Ishikawa (cell line): Measurements from ENCODE around the gene FNDC8.

Experiments used
- CEBPB ChIP-seq: IDR thresholded peaks from 2 replicates; pipeline ENCODE4 v1.6.1; 2012
- CREB1 ChIP-seq: IDR thresholded peaks from 2 replicates; pipeline ENCODE4 v1.6.1; 2012; ENCODE audit warnings: low read depth
- EGR1 ChIP-seq: IDR thresholded peaks from 2 replicates; pipeline ENCODE4 v1.6.1; 2012
- EP300 ChIP-seq: IDR thresholded peaks from 2 replicates; pipeline ENCODE4 v1.6.1; 2012; ENCODE audit warnings: borderline replicate concordance
- FOXM1 ChIP-seq: IDR thresholded peaks from 2 replicates; pipeline ENCODE4 v1.6.1; 2012; ENCODE audit warnings: low read depth, borderline replicate concordance
- NFIC ChIP-seq: IDR thresholded peaks from 2 replicates; pipeline ENCODE4 v1.6.1; 2012
- RAD21 ChIP-seq: IDR thresholded peaks from 2 replicates; pipeline ENCODE4 v1.6.1; 2012; ENCODE audit warnings: low read depth
- TAF1 ChIP-seq: IDR thresholded peaks from 2 replicates; pipeline ENCODE4 v1.6.1; 2012; ENCODE audit warnings: low read depth, mild to moderate bottlenecking
- TCF12 ChIP-seq: IDR thresholded peaks from 2 replicates; pipeline ENCODE4 v1.6.1; 2012; ENCODE audit warnings: low read depth
- TEAD4 ChIP-seq: IDR thresholded peaks from 2 replicates; pipeline ENCODE4 v1.6.1; 2012
- YY1 ChIP-seq: IDR thresholded peaks from 2 replicates; pipeline ENCODE4 v1.6.1; 2012; ENCODE audit warnings: low read depth
- ZBTB7A ChIP-seq: IDR thresholded peaks from 2 replicates; pipeline ENCODE4 v1.6.1; 2012; ENCODE audit warnings: low read depth
- TF ChIP-seq, protein P1 (sequence below): IDR thresholded peaks from 2 replicates; pipeline ENCODE4 v1.6.1; 2012; ENCODE audit warnings: low read depth, mild to moderate bottlenecking
- TF ChIP-seq, protein P2 (sequence below): IDR thresholded peaks from 2 replicates; pipeline ENCODE4 v1.6.1; 2012
- TF ChIP-seq, protein P3 (sequence below): IDR thresholded peaks from 2 replicates; pipeline ENCODE4 v1.6.1; 2012

The FNDC8 gene

DNA sequence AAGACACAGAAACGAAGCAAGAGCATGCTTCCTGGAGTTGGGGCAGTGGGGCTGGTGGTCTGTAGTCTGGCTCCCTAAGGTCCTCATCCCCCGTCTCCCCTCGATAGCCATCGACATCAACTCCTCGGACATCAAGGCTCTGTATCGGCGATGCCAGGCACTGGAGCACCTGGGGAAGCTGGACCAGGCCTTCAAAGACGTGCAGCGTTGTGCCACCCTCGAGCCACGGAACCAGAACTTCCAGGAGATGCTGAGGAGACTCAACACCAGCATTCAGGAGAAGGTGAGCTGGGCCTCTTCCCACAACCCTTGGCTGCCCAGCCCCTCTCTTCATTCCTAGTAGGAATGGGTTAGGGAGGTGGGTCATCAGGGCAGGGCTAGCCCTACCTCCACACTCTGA lies 28.5 kb downstream of the FNDC8 start:
- no peak for TF ChIP-seq TAF1
- TF ChIP-seq EP300, result no peak
- TF ChIP-seq, protein P1, sequence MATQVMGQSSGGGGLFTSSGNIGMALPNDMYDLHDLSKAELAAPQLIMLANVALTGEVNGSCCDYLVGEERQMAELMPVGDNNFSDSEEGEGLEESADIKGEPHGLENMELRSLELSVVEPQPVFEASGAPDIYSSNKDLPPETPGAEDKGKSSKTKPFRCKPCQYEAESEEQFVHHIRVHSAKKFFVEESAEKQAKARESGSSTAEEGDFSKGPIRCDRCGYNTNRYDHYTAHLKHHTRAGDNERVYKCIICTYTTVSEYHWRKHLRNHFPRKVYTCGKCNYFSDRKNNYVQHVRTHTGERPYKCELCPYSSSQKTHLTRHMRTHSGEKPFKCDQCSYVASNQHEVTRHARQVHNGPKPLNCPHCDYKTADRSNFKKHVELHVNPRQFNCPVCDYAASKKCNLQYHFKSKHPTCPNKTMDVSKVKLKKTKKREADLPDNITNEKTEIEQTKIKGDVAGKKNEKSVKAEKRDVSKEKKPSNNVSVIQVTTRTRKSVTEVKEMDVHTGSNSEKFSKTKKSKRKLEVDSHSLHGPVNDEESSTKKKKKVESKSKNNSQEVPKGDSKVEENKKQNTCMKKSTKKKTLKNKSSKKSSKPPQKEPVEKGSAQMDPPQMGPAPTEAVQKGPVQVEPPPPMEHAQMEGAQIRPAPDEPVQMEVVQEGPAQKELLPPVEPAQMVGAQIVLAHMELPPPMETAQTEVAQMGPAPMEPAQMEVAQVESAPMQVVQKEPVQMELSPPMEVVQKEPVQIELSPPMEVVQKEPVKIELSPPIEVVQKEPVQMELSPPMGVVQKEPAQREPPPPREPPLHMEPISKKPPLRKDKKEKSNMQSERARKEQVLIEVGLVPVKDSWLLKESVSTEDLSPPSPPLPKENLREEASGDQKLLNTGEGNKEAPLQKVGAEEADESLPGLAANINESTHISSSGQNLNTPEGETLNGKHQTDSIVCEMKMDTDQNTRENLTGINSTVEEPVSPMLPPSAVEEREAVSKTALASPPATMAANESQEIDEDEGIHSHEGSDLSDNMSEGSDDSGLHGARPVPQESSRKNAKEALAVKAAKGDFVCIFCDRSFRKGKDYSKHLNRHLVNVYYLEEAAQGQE, result no peak
- no peak for TF ChIP-seq CREB1
- no peak for TF ChIP-seq FOXM1
- TF ChIP-seq TEAD4, result no peak
- TF ChIP-seq RAD21, result no peak
- TF ChIP-seq NFIC, result no peak
- no peak for TF ChIP-seq CEBPB
- TF ChIP-seq ZBTB7A, result no peak
- TF ChIP-seq, protein P2, sequence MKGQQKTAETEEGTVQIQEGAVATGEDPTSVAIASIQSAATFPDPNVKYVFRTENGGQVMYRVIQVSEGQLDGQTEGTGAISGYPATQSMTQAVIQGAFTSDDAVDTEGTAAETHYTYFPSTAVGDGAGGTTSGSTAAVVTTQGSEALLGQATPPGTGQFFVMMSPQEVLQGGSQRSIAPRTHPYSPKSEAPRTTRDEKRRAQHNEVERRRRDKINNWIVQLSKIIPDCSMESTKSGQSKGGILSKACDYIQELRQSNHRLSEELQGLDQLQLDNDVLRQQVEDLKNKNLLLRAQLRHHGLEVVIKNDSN, result no peak
- TF ChIP-seq EGR1, result no peak
- TF ChIP-seq, protein P3, sequence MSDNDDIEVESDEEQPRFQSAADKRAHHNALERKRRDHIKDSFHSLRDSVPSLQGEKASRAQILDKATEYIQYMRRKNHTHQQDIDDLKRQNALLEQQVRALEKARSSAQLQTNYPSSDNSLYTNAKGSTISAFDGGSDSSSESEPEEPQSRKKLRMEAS, result no peak
- no peak for TF ChIP-seq TCF12
- TF ChIP-seq YY1, result no peak

DNA sequence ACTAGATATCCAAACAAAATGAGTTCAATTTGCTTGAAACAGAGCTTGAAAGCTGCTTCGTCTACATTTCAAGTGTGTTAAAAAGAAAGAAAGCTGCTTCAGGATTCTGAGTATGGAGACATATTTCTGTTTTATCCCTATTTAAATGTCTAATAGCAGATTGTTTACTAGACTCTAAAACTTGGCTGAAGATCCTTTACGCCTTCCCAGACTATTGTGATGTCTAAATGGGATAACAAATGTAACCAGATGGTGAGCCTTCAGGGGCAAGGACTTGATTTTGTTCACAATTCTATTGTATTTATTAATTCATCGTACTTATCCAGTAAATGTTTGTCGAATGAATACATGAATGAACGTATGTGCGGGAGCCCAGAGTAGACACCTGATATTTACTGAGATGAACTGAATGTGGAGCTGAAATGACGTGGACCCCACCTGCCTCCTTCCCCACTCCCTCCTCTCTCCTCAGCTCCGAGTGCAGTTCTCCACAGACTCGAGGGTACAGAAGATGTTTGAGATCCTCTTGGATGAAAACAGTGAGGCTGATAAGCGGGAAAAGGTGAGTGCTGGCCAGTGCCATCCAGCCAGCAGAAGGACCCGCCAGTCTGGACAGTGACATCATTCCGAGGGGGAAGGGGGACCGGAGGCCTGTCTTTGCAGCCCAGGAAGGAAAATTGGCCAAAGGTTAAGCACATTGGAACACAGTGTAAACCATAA lies 31.2 kb downstream of the FNDC8 start:
- no peak for TF ChIP-seq YY1
- TF ChIP-seq EP300, result no peak
- TF ChIP-seq, protein P1, result no peak
- TF ChIP-seq RAD21, result no peak
- TF ChIP-seq TCF12, result no peak
- TF ChIP-seq, protein P3, result no peak

DNA sequence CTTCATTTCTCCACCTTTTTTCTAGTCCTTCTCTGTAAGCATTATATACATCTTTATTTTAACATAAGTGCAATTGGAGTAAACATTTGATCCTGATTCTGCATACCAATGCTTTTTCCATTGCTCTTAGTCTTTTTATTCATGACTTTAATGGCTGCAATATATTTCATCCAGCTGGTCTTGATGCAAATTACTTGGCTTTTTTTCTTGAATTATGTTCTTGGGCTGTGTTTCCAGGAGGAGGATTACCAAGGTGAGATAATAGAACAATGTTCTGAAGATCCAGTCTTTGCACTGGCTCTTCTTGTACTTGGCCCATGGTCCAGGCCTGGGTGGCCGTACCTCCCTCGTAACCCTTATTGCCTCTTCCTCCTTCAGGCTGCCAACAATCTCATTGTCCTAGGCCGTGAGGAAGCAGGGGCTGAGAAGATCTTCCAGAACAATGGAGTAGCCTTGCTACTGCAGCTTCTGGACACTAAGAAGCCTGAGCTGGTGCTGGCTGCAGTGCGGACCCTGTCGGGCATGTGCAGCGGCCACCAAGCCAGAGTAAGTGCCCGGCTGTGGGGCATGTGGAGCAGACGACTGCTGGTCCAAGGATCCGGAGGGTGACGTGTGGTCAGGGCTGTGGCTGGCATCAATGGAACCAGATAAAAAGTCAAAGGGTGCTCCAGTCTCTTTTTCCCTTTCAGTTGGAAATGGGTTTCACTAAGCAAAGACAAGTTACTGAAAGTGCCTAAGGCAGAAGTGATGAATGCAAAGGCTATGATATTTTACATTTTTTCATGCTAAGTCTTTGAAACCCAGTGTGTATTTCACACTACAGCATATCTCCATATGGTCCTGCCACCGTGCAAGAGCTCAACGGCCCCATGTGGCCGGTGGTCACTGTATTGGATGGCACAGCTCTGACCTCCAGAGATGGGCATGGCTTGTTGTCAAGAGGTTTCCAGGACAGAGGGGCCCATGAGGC lies 33.1 kb downstream of the FNDC8 start:
- no peak for TF ChIP-seq TAF1
- TF ChIP-seq, protein P1, result no peak
- TF ChIP-seq FOXM1, result no peak

DNA sequence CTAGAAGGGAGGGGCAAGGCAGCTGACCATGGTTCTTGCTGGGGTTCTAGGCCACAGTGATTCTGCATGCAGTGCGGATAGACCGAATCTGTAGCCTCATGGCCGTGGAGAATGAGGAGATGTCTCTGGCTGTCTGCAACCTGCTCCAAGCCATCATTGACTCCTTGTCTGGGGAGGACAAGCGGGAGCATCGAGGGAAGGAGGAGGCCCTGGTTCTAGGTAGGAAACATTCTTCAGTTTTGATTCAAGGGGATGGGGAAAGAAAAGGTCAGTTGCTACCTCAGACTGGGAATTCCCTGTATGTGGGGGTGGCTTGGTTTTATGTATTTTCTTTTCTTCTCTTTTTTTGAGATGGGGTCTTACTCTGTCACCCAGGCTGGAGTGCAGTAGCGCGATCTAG lies 33.8 kb downstream of the FNDC8 start:
- TF ChIP-seq CEBPB, result no peak

DNA sequence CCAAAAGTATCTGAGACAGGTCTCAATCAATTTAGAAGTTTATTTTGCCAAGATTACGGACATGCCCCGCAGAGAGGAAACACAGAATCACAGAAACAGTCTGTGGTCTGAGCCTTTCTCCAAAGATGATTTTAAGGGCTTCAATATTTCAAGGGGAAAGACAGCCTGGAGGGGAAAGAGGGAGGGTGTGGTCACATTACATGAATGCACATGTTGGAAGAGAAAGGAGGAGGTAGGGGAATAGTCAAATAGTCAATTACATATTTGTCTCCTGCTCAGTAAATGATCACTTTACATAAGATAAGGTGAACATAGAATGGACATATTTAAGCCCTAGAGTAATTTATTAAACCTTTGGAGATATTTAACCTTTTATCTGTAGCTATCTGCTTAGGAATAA lies 38.5 kb downstream of the FNDC8 start:
- TF ChIP-seq, protein P1, result no peak
- TF ChIP-seq, protein P2, result no peak
- TF ChIP-seq EP300 (no peak), ZBTB7A (no peak), RAD21 (no peak)
